Thyroid gland (tissue), 4 donors: ENCODE results near the gene TSKU. TPM values are rescaled to one million over a fixed set of nuclear protein-coding genes. Genes with fewer than 3 reads are reported as not detected.

ENCODE experiments used
- DNase-seq, 2 donors: peaks; one replicate each; pipeline ENCODE4 v3.0.0-alpha.2; 2019
- H3K27ac ChIP-seq, 3 donors: fragments of 200-600 bp; sonication (generic); 1 replicate in 2 of 3; 2 replicates in 1 of 3; pipeline ENCODE4 v1.5.1; 2016 to 2019; ENCODE audit warnings: mild to moderate bottlenecking in 1 of 3, moderate library complexity in 1 of 3
- H3K27me3 ChIP-seq: fragments of 200-600 bp; sonication (generic); one replicate; pipeline ENCODE4 v1.5.1; 2019
- H3K36me3 ChIP-seq, 2 donors: fragments of 200-600 bp; sonication (generic); one replicate each; pipeline ENCODE4 v1.5.1; 2016 to 2019
- H3K4me1 ChIP-seq, 2 donors: fragments of 200-600 bp; sonication (generic); one replicate each; pipeline ENCODE4 v1.5.1; 2017 to 2019
- H3K4me3 ChIP-seq, 3 donors: fragments of 200-600 bp; sonication (generic); replicated peaks in 1 of 3; 1 replicate in 2 of 3; 2 replicates in 1 of 3; pipeline ENCODE4 v1.5.1; 2016; ENCODE audit warnings: mild to moderate bottlenecking in 1 of 3
- H3K9me3 ChIP-seq: fragments of 200-600 bp; sonication (generic); one replicate; pipeline ENCODE4 v1.5.1; 2017
- CTCF ChIP-seq, 6 experiments: fragments of 200-600 bp in 3 of 6; fragments of 450-650 bp in 3 of 6; sonication (generic) in 3 of 6; IDR thresholded peaks; one replicate each; pipeline ENCODE4 v1.5.1; 2016 to 2019; ENCODE audit warnings: antibody characterized with exemption in 6 of 6, mild to moderate bottlenecking in 2 of 6, inconsistent platforms in 1 of 6, moderate library complexity in 1 of 6
- POLR2A ChIP-seq, 2 donors: fragments of 450-650 bp; IDR thresholded peaks; one replicate each; pipeline ENCODE4 v1.6.1; 2017; ENCODE audit warnings: antibody characterized with exemption in 2 of 2, mild to moderate bottlenecking in 2 of 2, moderate library complexity in 1 of 2
- WGBS, 2 donors: methylation state at CpG; one replicate each; pipeline ENCODE4 v1.1.5; 2017; 5-methylcytosine and 5-hydroxymethylcytosine counted together
- intact Hi-C: fragments of 100-400 bp; cut with DNase I; formaldehyde crosslinking; loops from one replicate; pipeline ENCODE4 v1.15.1; 2023
- total RNA-seq, 4 donors: library from RNA; depleted of rRNA; stranded (reverse); fragments of >200 nt; gene quantifications; one replicate each; pipeline ENCODE4 v1.2.3, GENCODE V29; 2016

TSKU gene
- total RNA-seq, 4 donors from 2014 or later: 95.6 to 152 (median 99.2) TPM

GRCh38 chr11:76747153-76747914, 35.8 kb upstream of the TSKU start:
- no peak for DNase-seq
- WGBS, 2 donors: 87 to 89% methylated on average over 8 of the region's 8 CpGs
- H3K27ac ChIP-seq: no peak overlapping the region
- H3K9me3 ChIP-seq: no peaks in the 10 kb centered on the region
- TF ChIP-seq CTCF (IDR thresholded peaks at IDR 0.05): no peak
- no peak overlapping the region for H3K4me3 ChIP-seq
- H3K27me3 ChIP-seq: no peaks in the 10 kb centered on the region
- intact Hi-C loops: no loop called here
- H3K36me3 ChIP-seq: no peaks in the 10 kb centered on the region
- peaks cover 0 to 4% of the 10 kb centered on the region in 2 donors for H3K4me1 ChIP-seq

- no peak overlapping the region for H3K27ac ChIP-seq
- 80 to 84% methylated on average over 9 to 13 of the region's 13 CpGs for WGBS, 2 donors
- no peak for DNase-seq
- no peaks in the 10 kb centered on the region for H3K27me3 ChIP-seq
- H3K36me3 ChIP-seq: no peaks in the 10 kb centered on the region
- H3K4me3 ChIP-seq: no peak overlapping the region
- intact Hi-C loops: no loop called here
- peaks cover 7 to 12% of the 10 kb centered on the region in 2 donors for H3K4me1 ChIP-seq
- H3K9me3 ChIP-seq: no peaks in the 10 kb centered on the region
- TF ChIP-seq CTCF (IDR thresholded peaks at IDR 0.05) (no peak), POLR2A (IDR thresholded peaks at IDR 0.05) (no peak)
Observed at GRCh38 chr11:76747915-76748860, 35.0 kb upstream of the TSKU start.

- TF ChIP-seq CTCF (IDR thresholded peaks at IDR 0.05) (no peak), POLR2A (IDR thresholded peaks at IDR 0.05) (no peak)
- DNase-seq: no peak
- intact Hi-C loops: no loop called here
- WGBS, 2 donors: 81 to 88% methylated on average over 5 of the region's 5 CpGs
- Histone ChIP-seq H3K27me3 (no peaks in the 10 kb centered on the region), H3K4me1 (peaks cover 10 to 16% of the 10 kb centered on the region in 2 donors), H3K27ac (no peak overlapping the region), H3K36me3 (no peaks in the 10 kb centered on the region), H3K9me3 (no peaks in the 10 kb centered on the region), H3K4me3 (no peak overlapping the region)
Observed at GRCh38 chr11:76748948-76749347, 34.2 kb upstream of the TSKU start.

GRCh38 chr11:76750067-76750466, 33.1 kb upstream of the TSKU start:
- TF ChIP-seq POLR2A (IDR thresholded peaks at IDR 0.05) (no peak), CTCF (IDR thresholded peaks at IDR 0.05) (no peak)
- Histone ChIP-seq H3K9me3 (no peaks in the 10 kb centered on the region), H3K27ac (no peak overlapping the region), H3K4me1 (peaks cover 10 to 16% of the 10 kb centered on the region in 2 donors), H3K36me3 (no peaks in the 10 kb centered on the region), H3K27me3 (no peaks in the 10 kb centered on the region), H3K4me3 (no peak overlapping the region)
- intact Hi-C loops: no loop called here
- 95 to 100% methylated on average over 2 of the region's 2 CpGs for WGBS, 2 donors
- no peak for DNase-seq

- Histone ChIP-seq H3K27me3 (no peaks in the 10 kb centered on the region), H3K27ac (no peak overlapping the region), H3K36me3 (no peaks in the 10 kb centered on the region), H3K9me3 (no peaks in the 10 kb centered on the region), H3K4me3 (no peak overlapping the region), H3K4me1 (peaks cover 10 to 16% of the 10 kb centered on the region in 2 donors)
- intact Hi-C loops: no loop called here
- no peak for TF ChIP-seq CTCF (IDR thresholded peaks at IDR 0.05)
- TF ChIP-seq POLR2A (IDR thresholded peaks at IDR 0.05): no peak
- 88 to 96% methylated on average over 5 to 6 of the region's 6 CpGs for WGBS, 2 donors
- no peak for DNase-seq
Observed at GRCh38 chr11:76750746-76751145, 32.4 kb upstream of the TSKU start.
